Keratinocyte (primary cell): ENCODE results near the gene CARMIL1. TPM values are rescaled to one million over a fixed set of nuclear protein-coding genes. Genes with fewer than 3 reads are reported as not detected.

Experiments used
- DNase-seq: peaks from one replicate; pipeline ENCODE4 v3.0.0-alpha.2; 2011; ENCODE audit warnings: low read depth, missing footprints, low spot score
- FAIRE-seq: peaks from 2 replicates; lab custom pipeline; 2011; peaks lifted over from hg19 to GRCh38; lab: Jason Lieb, UNC
- H2AFZ ChIP-seq: 2 replicates; pipeline ENCODE4 v1.6.0; 2012; ENCODE audit warnings: low read length, control low read depth, inconsistent platforms; ENCODE audit not compliant: control insufficient read depth
- H3K27ac ChIP-seq: 2 replicates; pipeline ENCODE4 v1.5.1; 2011; ENCODE audit warnings: low read length; ENCODE audit not compliant: control insufficient read depth, insufficient read depth
- H3K27me3 ChIP-seq: 3 replicates; pipeline ENCODE4 v1.6.0; 2011; ENCODE audit warnings: low read length; ENCODE audit not compliant: control insufficient read depth, insufficient read depth; ENCODE audit errors: extremely low read depth
- H3K36me3 ChIP-seq, 2 experiments: 2 replicates in 1 of 2; 3 replicates in 1 of 2; pipeline ENCODE4 v1.5.1; 2011; ENCODE audit warnings: low read length in 2 of 2, mild to moderate bottlenecking in 1 of 2; ENCODE audit not compliant: control insufficient read depth in 2 of 2, insufficient read depth in 2 of 2; ENCODE audit errors: extremely low read depth in 1 of 2
- H3K4me1 ChIP-seq: 3 replicates; pipeline ENCODE4 v1.5.1; 2011; ENCODE audit warnings: low read length; ENCODE audit not compliant: control insufficient read depth, insufficient read depth; ENCODE audit errors: extremely low read depth
- H3K4me2 ChIP-seq: 3 replicates; pipeline ENCODE4 v1.6.0; 2011; ENCODE audit warnings: low read depth, low read length; ENCODE audit not compliant: control insufficient read depth, insufficient read depth; ENCODE audit errors: extremely low read depth
- H3K4me3 ChIP-seq, 3 experiments: fragments of 200-600 bp in 1 of 3; sonication (generic) in 1 of 3; 2 replicates in 2 of 3; 3 replicates in 1 of 3; pipeline ENCODE4 v1.5.1; 2011 to 2016; ENCODE audit warnings: low read length in 3 of 3, mild to moderate bottlenecking in 3 of 3, control low read depth in 2 of 3, inconsistent platforms in 1 of 3, low read depth in 1 of 3, mixed read lengths in 1 of 3, mixed run types in 1 of 3, moderate library complexity in 1 of 3; ENCODE audit not compliant: control insufficient read depth in 2 of 3, insufficient read depth in 2 of 3; ENCODE audit errors: extremely low read depth in 1 of 3
- H3K79me2 ChIP-seq: 2 replicates; pipeline ENCODE4 v1.6.0; 2012; ENCODE audit warnings: low read length; ENCODE audit not compliant: control insufficient read depth, insufficient read depth
- H3K9ac ChIP-seq: 3 replicates; pipeline ENCODE4 v1.6.0; 2011; ENCODE audit warnings: low read length; ENCODE audit not compliant: control insufficient read depth, insufficient read depth; ENCODE audit errors: extremely low read depth
- H3K9me1 ChIP-seq: 3 replicates; pipeline ENCODE4 v1.6.0; 2011; ENCODE audit warnings: low read length; ENCODE audit not compliant: control insufficient read depth, insufficient read depth; ENCODE audit errors: extremely low read depth
- H3K9me3 ChIP-seq: 2 replicates; pipeline ENCODE4 v1.5.1; 2012; ENCODE audit warnings: low read depth, low read length; ENCODE audit not compliant: control insufficient read depth
- H4K20me1 ChIP-seq: 3 replicates; pipeline ENCODE4 v1.6.0; 2011; ENCODE audit warnings: low read length; ENCODE audit not compliant: control insufficient read depth, insufficient read depth; ENCODE audit errors: extremely low read depth
- CTCF ChIP-seq, 3 experiments: IDR thresholded peaks in 1 of 3; conservative IDR thresholded peaks in 1 of 3; optimal IDR thresholded peaks in 1 of 3; 2 replicates in 2 of 3; 3 replicates in 1 of 3; pipeline versions ENCODE3 to v1.5.1; 2011; ENCODE audit warnings: low read length in 3 of 3, mild to moderate bottlenecking in 3 of 3, moderate library complexity in 2 of 3, control low read depth in 1 of 3, inconsistent platforms in 1 of 3; ENCODE audit not compliant: insufficient read depth in 2 of 3; ENCODE audit errors: extremely low read depth in 1 of 3
- EZH2 ChIP-seq: IDR thresholded peaks from one replicate; pipeline ENCODE4 v1.6.1; 2012; ENCODE audit warnings: inconsistent platforms, mild to moderate bottlenecking, low read length, moderate library complexity
- dilution Hi-C: fragments of 300-500 bp; cut with MboI; formaldehyde crosslinking; loops from one replicate; pipeline ENCODE4 v1.7.0; 2020; ENCODE audit warnings: low sequenced_read_pairs; ENCODE audit not compliant: extremely low pct_ligation_motif_present
- polyA plus RNA-seq, 5 experiments: library from polyadenylated mRNA; depleted of rRNA in 3 of 5; stranded (reverse) in 3 of 5; stranded (forward) in 1 of 5; unstranded in 1 of 5; fragments of >200 nt; gene quantifications; 1 replicate in 1 of 5; 2 replicates in 3 of 5; 3 replicates in 1 of 5; pipeline versions ENCODE4 v1.2.1 to v1.2.3, GENCODE V29; 2011 to 2012; ENCODE audit warnings: missing spikeins in 2 of 5, low read depth in 1 of 5, low replicate concordance in 1 of 5

The CARMIL1 gene
- polyA plus RNA-seq, 1 donor (not counting 4 experiments of a cell fraction or from before 2014, with no cell fraction given), result 18.9 TPM

- Histone ChIP-seq H3K79me2 (peaks cover 46% of the 10 kb centered on the region), H3K4me2 (no peak overlapping the region), H2AFZ (no peak overlapping the region), H3K4me1 (peaks cover 14% of the 10 kb centered on the region), H3K4me3 (no peak overlapping the region), H3K27me3 (no peaks in the 10 kb centered on the region), H3K9ac (no peak overlapping the region), H3K27ac (no peak overlapping the region), H4K20me1 (no peaks in the 10 kb centered on the region), H3K36me3 (no peaks in the 10 kb centered on the region), H3K9me1 (no peaks in the 10 kb centered on the region), H3K9me3 (no peaks in the 10 kb centered on the region)
- no peak for FAIRE-seq
- dilution Hi-C loops, result no loop called here
- TF ChIP-seq EZH2 (no peak), CTCF (optimal IDR thresholded peaks at IDR 0.05 in 1 of 3, IDR thresholded peaks at IDR 0.05 in 1 of 3, conservative IDR thresholded peaks at IDR 0.05 in 1 of 3; ENCODE audit: extremely low read depth in 1 of 3, insufficient read depth in 2 of 3, low read length in 3 of 3) (no peak)
- DNase-seq, result no peak
Observed at GRCh38 chr6:25395731-25396130, 116.6 kb downstream of the CARMIL1 start.

GRCh38 chr6:25397406-25397805, 118.2 kb downstream of the CARMIL1 start:
- FAIRE-seq, result no peak
- no peaks in the 10 kb centered on the region for H3K27me3 ChIP-seq
- no peaks in the 10 kb centered on the region for H4K20me1 ChIP-seq
- dilution Hi-C loops, result no loop called here
- H3K9me3 ChIP-seq, result no peaks in the 10 kb centered on the region
- peaks cover 37% of the 10 kb centered on the region for H3K79me2 ChIP-seq
- no peak overlapping the region for H3K4me3 ChIP-seq
- H3K9me1 ChIP-seq, result no peaks in the 10 kb centered on the region
- TF ChIP-seq CTCF (optimal IDR thresholded peaks at IDR 0.05 in 1 of 3, IDR thresholded peaks at IDR 0.05 in 1 of 3, conservative IDR thresholded peaks at IDR 0.05 in 1 of 3; ENCODE audit: extremely low read depth in 1 of 3, insufficient read depth in 2 of 3, low read length in 3 of 3), result no peak
- no peak for TF ChIP-seq EZH2
- H3K4me1 ChIP-seq, result peaks cover 18% of the 10 kb centered on the region
- H3K27ac ChIP-seq, result no peak overlapping the region
- no peak for DNase-seq
- no peak overlapping the region for H2AFZ ChIP-seq
- H3K36me3 ChIP-seq, result no peaks in the 10 kb centered on the region
- H3K4me2 ChIP-seq, result no peak overlapping the region
- H3K9ac ChIP-seq, result no peak overlapping the region
